Neuronal stem cell (in vitro differentiated cells): ENCODE data around the gene KCNN2.

ENCODE experiments used
- DNase-seq: peaks from one replicate; pipeline ENCODE4 v3.0.0-alpha.2; 2013; ENCODE audit warnings: low spot score
- H2AFZ ChIP-seq: one replicate; pipeline ENCODE4 v1.6.1; 2013; ENCODE audit warnings: mild to moderate bottlenecking, low read length, inconsistent platforms
- H2AK5ac ChIP-seq: 2 replicates; pipeline ENCODE4 v1.6.1; 2013; ENCODE audit warnings: low read depth, mild to moderate bottlenecking, inconsistent platforms, low read length, moderate library complexity, mixed read lengths
- H2BK120ac ChIP-seq: 2 replicates; pipeline ENCODE4 v1.6.1; 2013; ENCODE audit warnings: low read depth, mild to moderate bottlenecking, inconsistent platforms, low read length, moderate library complexity, mixed read lengths
- H2BK12ac ChIP-seq: one replicate; pipeline ENCODE4 v1.6.1; 2013; ENCODE audit warnings: low read length, inconsistent platforms
- H2BK15ac ChIP-seq: 2 replicates; pipeline ENCODE4 v1.6.1; 2013; ENCODE audit warnings: mild to moderate bottlenecking, low read length, inconsistent platforms, mixed read lengths
- H2BK5ac ChIP-seq: one replicate; pipeline ENCODE4 v1.6.1; 2013; ENCODE audit warnings: inconsistent platforms, mild to moderate bottlenecking, low read length, moderate library complexity
- H3K14ac ChIP-seq: one replicate; pipeline ENCODE4 v1.6.1; 2013; ENCODE audit warnings: low read length, inconsistent platforms
- H3K18ac ChIP-seq: 2 replicates; pipeline ENCODE4 v1.6.1; 2013; ENCODE audit warnings: low read length, inconsistent platforms
- H3K23ac ChIP-seq: 2 replicates; pipeline ENCODE4 v1.6.1; 2013; ENCODE audit warnings: low read depth, mild to moderate bottlenecking, mixed read lengths, low read length, inconsistent platforms; ENCODE audit not compliant: poor library complexity
- H3K27ac ChIP-seq: replicated peaks from 3 replicates; pipeline ENCODE4 v1.5.1; 2013; ENCODE audit warnings: low read length, inconsistent platforms
- H3K27me3 ChIP-seq, 3 experiments: 2 replicates each; pipeline ENCODE4 v1.6.1; 2013; ENCODE audit warnings: low read length in 3 of 3, mild to moderate bottlenecking in 2 of 3, inconsistent platforms in 1 of 3, low read depth in 1 of 3, mixed read lengths in 1 of 3, moderate library complexity in 1 of 3; ENCODE audit not compliant: control insufficient read depth in 3 of 3, insufficient read depth in 3 of 3
- H3K36me3 ChIP-seq, 2 donors: replicated peaks in 1 of 2; 2 replicates each; pipeline ENCODE4 v1.6.1; 2013; ENCODE audit warnings: low read length in 2 of 2; ENCODE audit not compliant: control insufficient read depth in 2 of 2, insufficient read depth in 2 of 2
- H3K4ac ChIP-seq: 2 replicates; pipeline ENCODE4 v1.6.1; 2013; ENCODE audit warnings: inconsistent platforms, mild to moderate bottlenecking, low read length, moderate library complexity
- H3K4me1 ChIP-seq, 2 donors: 1 replicate in 1 of 2; 2 replicates in 1 of 2; pipeline ENCODE4 v1.6.1; 2013; ENCODE audit warnings: low read length in 2 of 2, low read depth in 1 of 2; ENCODE audit not compliant: control insufficient read depth in 2 of 2, insufficient read depth in 1 of 2
- H3K4me2 ChIP-seq: one replicate; pipeline ENCODE4 v1.6.1; 2013; ENCODE audit warnings: mild to moderate bottlenecking, low read length, inconsistent platforms; ENCODE audit not compliant: insufficient read depth, poor library complexity, severe bottlenecking
- H3K4me3 ChIP-seq, 2 donors: 2 replicates each; pipeline ENCODE4 v1.5.1; 2013; ENCODE audit warnings: low read length in 2 of 2, mild to moderate bottlenecking in 2 of 2, inconsistent platforms in 1 of 2, moderate library complexity in 1 of 2
- H3K79me1 ChIP-seq: one replicate; pipeline ENCODE4 v1.6.1; 2013; ENCODE audit warnings: low read depth, mild to moderate bottlenecking, inconsistent platforms, low read length, moderate library complexity
- H3K9ac ChIP-seq: one replicate; pipeline ENCODE4 v1.6.1; 2013; ENCODE audit warnings: mild to moderate bottlenecking, low read depth, low read length, inconsistent platforms; ENCODE audit not compliant: poor library complexity
- H3K9me3 ChIP-seq, 2 donors: replicated peaks in 1 of 2; 2 replicates each; pipeline versions ENCODE3 to v1.6.1; 2013; ENCODE audit warnings: low read length in 2 of 2, mild to moderate bottlenecking in 2 of 2, inconsistent platforms in 1 of 2, low read depth in 1 of 2, mixed read lengths in 1 of 2, moderate library complexity in 1 of 2; ENCODE audit not compliant: control insufficient read depth in 2 of 2, insufficient read depth in 1 of 2
- H4K8ac ChIP-seq: one replicate; pipeline ENCODE4 v1.6.1; 2013; ENCODE audit warnings: low read depth, mild to moderate bottlenecking, inconsistent platforms, low read length, moderate library complexity
- H4K91ac ChIP-seq: one replicate; pipeline ENCODE4 v1.6.1; 2013; ENCODE audit warnings: low read length, low read depth, mild to moderate bottlenecking, inconsistent platforms; ENCODE audit not compliant: poor library complexity
- WGBS, 2 donors: extraction: QIAGEN DNeasy Blood & Tissue Kit; methylation state at CpG; one replicate each; pipeline ENCODE4 v1.1.7; 2013; ENCODE audit warnings: missing lambda C conversion rate in 2 of 2, mixed read lengths in 1 of 2; ENCODE audit not compliant: insufficient read length in 2 of 2, insufficient replicate concordance in 1 of 2; ENCODE audit errors: extremely low coverage in 2 of 2; 5-methylcytosine and 5-hydroxymethylcytosine counted together

Gene KCNN2

GRCh38 chr5:114438471-114438870, 76.6 kb downstream of the KCNN2 start:
- Histone ChIP-seq H3K23ac (no peak overlapping the region), H3K4ac (no peak overlapping the region), H3K4me3 (no peak overlapping the region), H2BK12ac (no peak overlapping the region), H4K8ac (no peak overlapping the region), H3K9me3 (no peaks in the 10 kb centered on the region), H3K79me1 (no peaks in the 10 kb centered on the region), H2BK120ac (no peak overlapping the region), H2AFZ (no peak overlapping the region), H2AK5ac (no peak overlapping the region), H2BK5ac (no peak overlapping the region), H3K9ac (no peak overlapping the region), H3K4me1 (peaks cover 0 to 4% of the 10 kb centered on the region in 2 donors), H3K14ac (no peak overlapping the region), H3K36me3 (no peaks in the 10 kb centered on the region), H3K4me2 (no peak overlapping the region), H2BK15ac (no peak overlapping the region), H3K27ac (no peak overlapping the region), H3K27me3 (no peaks in the 10 kb centered on the region), H4K91ac (no peak overlapping the region), H3K18ac (no peak overlapping the region)
- no CpG with 5 or more reads among the region's 4 CpGs for WGBS, 2 donors
- no peak for DNase-seq

GRCh38 chr5:114447084-114447773, 85.4 kb downstream of the KCNN2 start:
- no peak overlapping the region for H2BK15ac ChIP-seq
- H3K36me3 ChIP-seq, result no peaks in the 10 kb centered on the region
- no peak overlapping the region for H3K23ac ChIP-seq
- H3K14ac ChIP-seq, result no peak overlapping the region
- peaks cover 2% of the 10 kb centered on the region for H3K79me1 ChIP-seq
- no peak overlapping the region for H2BK5ac ChIP-seq
- H3K4ac ChIP-seq, result no peak overlapping the region
- no peak overlapping the region for H4K8ac ChIP-seq
- WGBS, 2 donors, result no CpG with 5 or more reads among the region's 1 CpG
- no peak overlapping the region for H3K9ac ChIP-seq
- H2AFZ ChIP-seq, result no peak overlapping the region
- H2BK12ac ChIP-seq, result no peak overlapping the region
- no peak overlapping the region for H3K27ac ChIP-seq
- no peak overlapping the region for H3K18ac ChIP-seq
- H3K27me3 ChIP-seq, result no peaks in the 10 kb centered on the region
- H2AK5ac ChIP-seq, result no peak overlapping the region
- no peak overlapping the region for H2BK120ac ChIP-seq
- H3K4me3 ChIP-seq, result no peak overlapping the region
- DNase-seq, result no peak
- peaks cover 0 to 2% of the 10 kb centered on the region in 2 donors for H3K4me1 ChIP-seq
- H3K4me2 ChIP-seq, result no peak overlapping the region
- H4K91ac ChIP-seq, result no peak overlapping the region
- H3K9me3 ChIP-seq, result no peaks in the 10 kb centered on the region

GRCh38 chr5:114448481-114448880, 86.6 kb downstream of the KCNN2 start:
- Histone ChIP-seq H3K4me3 (no peak overlapping the region), H2AK5ac (no peak overlapping the region), H3K18ac (no peak overlapping the region), H3K36me3 (no peaks in the 10 kb centered on the region), H2BK15ac (no peak overlapping the region), H3K4ac (no peak overlapping the region), H4K8ac (no peak overlapping the region), H4K91ac (no peak overlapping the region), H2BK120ac (no peak overlapping the region), H2AFZ (no peak overlapping the region), H3K14ac (no peak overlapping the region), H3K27ac (no peak overlapping the region), H3K4me2 (no peak overlapping the region), H2BK5ac (no peak overlapping the region), H3K27me3 (no peaks in the 10 kb centered on the region), H3K9ac (no peak overlapping the region), H3K9me3 (no peaks in the 10 kb centered on the region), H3K79me1 (peaks cover 2% of the 10 kb centered on the region), H2BK12ac (no peak overlapping the region), H3K23ac (no peak overlapping the region), H3K4me1 (peaks cover 0 to 2% of the 10 kb centered on the region in 2 donors)
- WGBS, 2 donors, result no CpG with 5 or more reads among the region's 4 CpGs
- no peak for DNase-seq

- peaks cover 0 to 2% of the 10 kb centered on the region in 2 donors for H3K4me1 ChIP-seq
- H2AFZ ChIP-seq, result no peak overlapping the region
- H2BK12ac ChIP-seq, result no peak overlapping the region
- no peak overlapping the region for H3K18ac ChIP-seq
- no peaks in the 10 kb centered on the region for H3K27me3 ChIP-seq
- no peak overlapping the region for H3K14ac ChIP-seq
- no peak overlapping the region for H3K4me3 ChIP-seq
- H2BK120ac ChIP-seq, result no peak overlapping the region
- no peaks in the 10 kb centered on the region for H3K9me3 ChIP-seq
- no peak overlapping the region for H4K91ac ChIP-seq
- H2BK15ac ChIP-seq, result no peak overlapping the region
- H3K23ac ChIP-seq, result no peak overlapping the region
- peaks cover 2% of the 10 kb centered on the region for H3K79me1 ChIP-seq
- H3K27ac ChIP-seq, result no peak overlapping the region
- WGBS, 2 donors, result no CpG with 5 or more reads among the region's 16 CpGs
- no peak overlapping the region for H3K9ac ChIP-seq
- no peak overlapping the region for H2AK5ac ChIP-seq
- H3K36me3 ChIP-seq, result no peaks in the 10 kb centered on the region
- peak; percentile 64 for DNase-seq
- H3K4ac ChIP-seq, result no peak overlapping the region
- H3K4me2 ChIP-seq, result no peak overlapping the region
- H4K8ac ChIP-seq, result no peak overlapping the region
- H2BK5ac ChIP-seq, result no peak overlapping the region
These were observed 88.1 kb downstream of the KCNN2 start for GRCh38 chr5:114449860-114450421.
